ENCODE measurements around the gene ECE2.
"Not testable (repeated sequence)": the region's sequence is repeated elsewhere in the genome, so short reads cannot be mapped to it uniquely, and the experiment has no call there.

The ECE2 gene

DNA sequence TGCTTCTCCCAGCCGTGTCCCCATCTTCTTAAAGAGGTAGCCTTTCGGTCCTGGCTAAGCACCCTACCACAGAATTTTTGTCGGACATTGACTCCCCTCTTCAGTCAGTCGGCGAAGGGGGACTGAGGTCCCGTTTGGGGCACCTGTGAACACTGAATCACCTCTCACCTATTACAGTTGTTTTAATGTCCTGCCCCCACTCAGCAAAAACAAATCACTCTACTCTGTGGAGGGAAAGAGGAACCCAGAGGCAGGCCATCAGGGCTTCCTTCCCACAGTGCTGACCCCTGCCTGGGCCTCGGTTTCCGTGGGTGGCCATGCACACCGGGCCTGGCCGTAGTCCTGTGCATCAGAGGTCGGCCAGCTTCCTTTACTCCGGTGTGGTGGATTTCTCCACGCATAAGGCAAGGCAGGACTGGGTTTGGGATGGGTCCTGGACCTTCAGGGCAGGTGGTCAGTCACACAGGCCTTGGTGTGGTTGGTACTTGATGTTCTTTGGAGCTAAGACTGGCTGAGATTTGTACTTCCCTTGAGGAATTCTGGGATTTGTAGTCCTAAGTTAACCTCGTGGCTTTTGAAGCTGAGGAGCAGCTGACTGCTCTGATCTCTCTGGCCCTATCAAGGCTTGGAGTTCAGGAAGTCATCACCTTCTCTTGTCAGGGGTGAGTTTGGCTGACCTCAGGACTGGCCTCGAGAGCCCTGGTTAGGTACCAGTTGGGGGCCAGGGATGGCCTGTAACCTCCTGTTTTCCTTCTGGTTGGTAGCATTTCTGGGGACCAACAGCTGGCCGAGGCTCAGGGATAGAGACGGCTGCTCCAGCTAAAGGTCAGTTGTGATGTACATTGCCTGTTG is 61.0 kb downstream of the ECE2 start:
- peak; percentile 65 for DNase-seq (ENCODE audit: low spot score)

DNA sequence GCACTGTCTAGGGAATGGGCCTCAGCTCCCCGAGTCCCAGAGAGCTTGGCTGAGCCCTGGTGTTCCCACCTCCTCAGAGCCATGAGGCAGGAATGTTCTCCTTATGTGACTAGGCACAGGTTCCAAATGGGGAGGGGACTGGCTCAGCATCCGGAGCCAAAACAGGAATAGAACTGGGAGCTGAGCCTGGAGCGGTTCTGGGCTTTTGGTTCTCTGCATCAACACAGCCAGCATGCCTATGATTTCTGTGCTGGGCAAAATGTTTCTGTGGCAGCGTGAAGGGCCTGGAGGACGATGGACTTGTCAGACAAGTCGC is 61.5 kb downstream of the ECE2 start, which contains the start of gene FAM131A:
Gene FAM131A, plus strand, starts transcription at position 202 of the 316 bp plus-strand sequence. Its CDS starts 31 bp downstream, at position 233.
- DNase-seq (ENCODE audit: low spot score): no peak

DNA sequence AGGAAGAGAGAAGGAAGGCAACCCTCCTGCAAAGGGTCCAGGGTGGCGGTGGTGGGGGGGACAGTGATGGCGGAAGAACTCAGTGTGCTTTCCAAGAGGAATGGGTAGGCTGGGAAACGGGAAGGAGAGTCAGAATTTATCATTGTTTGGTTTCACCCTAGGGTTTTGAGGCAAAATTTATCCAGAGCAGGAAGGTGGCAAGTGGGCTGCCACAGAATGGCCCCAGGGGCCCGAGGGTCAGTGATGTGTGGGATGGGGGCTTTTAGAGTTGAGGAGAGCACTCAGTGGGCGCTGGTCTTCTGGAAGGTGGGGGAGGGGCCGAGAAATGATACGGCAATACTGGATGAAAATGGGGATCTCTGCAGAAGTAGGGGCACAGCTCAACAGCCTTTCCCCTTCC is 62.2 kb downstream of the ECE2 start:
- no peak for DNase-seq (ENCODE audit: low spot score)

DNA sequence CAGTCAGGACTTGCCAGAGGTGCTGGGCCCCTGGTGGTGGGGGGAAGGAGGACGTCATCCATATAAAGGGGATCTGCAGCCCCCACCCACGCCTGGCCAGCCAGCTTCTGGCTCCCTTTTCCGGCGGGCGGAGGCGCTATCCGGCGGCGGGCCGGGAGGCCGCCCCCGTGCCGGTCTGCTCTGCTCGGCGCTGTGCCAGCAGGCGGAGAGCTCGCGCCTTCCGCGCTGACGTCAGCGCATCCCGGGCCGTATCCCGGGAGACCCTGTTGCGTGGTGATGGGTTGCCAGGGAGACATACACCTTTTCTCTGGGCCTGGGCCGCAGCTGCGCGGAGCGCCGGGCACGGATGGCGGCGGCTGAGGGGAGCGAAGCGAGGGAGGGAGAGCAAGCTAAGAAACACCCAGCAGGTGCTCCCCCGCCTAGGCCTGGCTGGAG is 62.7 kb downstream of the ECE2 start:
- DNase-seq (ENCODE audit: low spot score): no peak

DNA sequence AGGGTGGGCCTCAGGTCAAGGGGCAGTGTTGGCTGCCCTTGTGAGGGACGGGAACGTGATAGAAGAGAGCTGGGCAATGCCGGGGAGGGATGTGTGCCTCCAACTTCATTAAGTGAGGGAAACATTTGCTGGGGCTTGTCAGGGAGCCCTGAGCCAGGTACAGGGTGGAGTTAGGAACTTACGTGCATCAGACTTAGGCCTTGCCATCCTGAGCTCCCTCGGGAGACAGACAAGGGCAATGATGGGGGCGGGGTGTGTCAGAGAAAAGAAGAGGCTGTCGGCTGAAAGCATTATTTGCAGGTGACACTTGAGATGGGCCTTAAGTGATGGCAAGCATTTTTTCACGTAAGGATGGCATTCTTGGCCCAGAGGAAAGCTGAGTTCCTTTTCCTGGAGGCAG is 63.2 kb downstream of the ECE2 start:
- DNase-seq (ENCODE audit: low spot score): no peak

DNA sequence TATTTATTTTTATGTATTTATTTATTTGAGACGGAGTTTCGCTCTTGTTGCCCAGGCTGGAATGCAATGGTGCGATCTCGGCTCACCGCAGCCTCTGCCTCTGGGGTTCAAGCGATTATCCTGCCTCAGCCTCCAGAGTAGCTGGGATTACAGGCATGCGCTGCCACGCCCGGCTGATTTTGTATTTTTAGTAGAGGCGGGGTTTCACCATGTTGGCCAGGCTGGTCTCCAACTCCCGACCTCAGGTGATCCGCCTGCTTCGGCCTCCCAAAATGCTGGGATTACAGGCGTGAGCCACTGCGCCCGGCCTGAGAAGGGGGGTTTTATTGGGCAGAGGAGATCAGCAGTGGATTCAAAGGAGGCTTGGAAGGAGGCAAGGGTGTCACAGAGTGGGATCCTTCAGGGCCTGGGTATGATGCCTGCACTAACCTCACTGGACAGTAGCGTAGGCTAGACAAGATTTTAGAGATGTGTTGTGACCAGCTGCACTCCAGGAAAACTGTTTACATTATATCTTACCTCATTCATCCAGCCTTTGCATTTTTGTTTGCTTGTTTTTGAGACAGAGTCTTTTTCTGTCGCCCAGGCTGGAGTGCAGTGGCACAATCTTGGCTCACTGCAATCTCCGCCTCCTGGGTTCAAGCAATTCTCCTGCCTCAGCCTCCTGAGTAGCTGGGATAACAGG is 63.8 kb downstream of the ECE2 start:
- DNase-seq (ENCODE audit: low spot score): not testable (repeated sequence)

DNA sequence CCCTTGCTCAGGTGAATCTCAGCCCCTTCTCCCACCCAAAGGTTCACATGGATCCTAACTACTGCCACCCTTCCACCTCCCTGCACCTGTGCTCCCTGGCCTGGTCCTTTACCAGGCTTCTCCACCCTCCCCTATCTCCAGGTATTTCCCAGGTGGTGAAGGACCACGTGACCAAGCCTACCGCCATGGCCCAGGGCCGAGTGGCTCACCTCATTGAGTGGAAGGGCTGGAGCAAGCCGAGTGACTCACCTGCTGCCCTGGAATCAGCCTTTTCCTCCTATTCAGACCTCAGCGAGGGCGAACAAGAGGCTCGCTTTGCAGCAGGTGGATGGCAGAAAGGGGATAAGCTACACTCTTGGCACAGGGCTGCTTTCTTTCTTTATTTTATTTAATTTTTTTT is 66.1 kb downstream of the ECE2 start:
- no peak for DNase-seq (ENCODE audit: low spot score)
